ENCODE results near the gene ETV2. TPM values are rescaled to one million over a fixed set of nuclear protein-coding genes. Genes with fewer than 3 reads are reported as not detected.

ETV2 gene
- polyA plus RNA-seq, 1 donor from 2014 or later = 0.58 TPM

- Histone ChIP-seq H3K9ac (ENCODE audit: low read length) (peak within 1 kb of the TSS; percentile 86), H3K79me2 (replicated peaks; ENCODE audit: insufficient read depth, low read length) (no peaks in the 10 kb centered on the region), H2AFZ (ENCODE audit: low read depth, low read length) (peak within 1 kb of the TSS; percentile 95), H3K27me3 (ENCODE audit: insufficient read depth, low read depth, low read length) (no peaks in the 10 kb centered on the region), H3K36me3 (ENCODE audit: insufficient read depth, low read length) (no peaks in the 10 kb centered on the region), H3K9me3 (ENCODE audit: low read length) (no peaks in the 10 kb centered on the region), H3K9me2 (ENCODE audit: insufficient read depth, low read length) (no peaks in the 10 kb centered on the region), H3F3A (ENCODE audit: insufficient read depth, low read length, poor library complexity, severe bottlenecking) (no peaks in the 10 kb centered on the region), H4K20me1 (ENCODE audit: insufficient read depth) (no peaks in the 10 kb centered on the region), H3K4me2 (ENCODE audit: low read length) (peak within 1 kb of the TSS; percentile 87), H3K4me3 (ENCODE audit: low read length) (peak within 1 kb of the TSS; percentile 95), H3K27ac (ENCODE audit: low read length) (peak within 1 kb of the TSS; percentile 34)
- TF ChIP-seq EP300 (conservative IDR thresholded peaks at IDR 0.05; ENCODE audit: poor library complexity, severe bottlenecking) = peak; percentile 75
- TF ChIP-seq TAF1 (IDR thresholded peaks at IDR 0.05; ENCODE audit: low read depth) = peak; percentile 44
- peak; percentile 51 for TF ChIP-seq RAD21 (conservative IDR thresholded peaks at IDR 0.05)
- TF ChIP-seq MXI1 (conservative IDR thresholded peaks at IDR 0.05; ENCODE audit: poor library complexity, severe bottlenecking) = peak; percentile 88
- TF ChIP-seq CTCF (IDR thresholded peaks at IDR 0.05; ENCODE audit: poor library complexity, severe bottlenecking) = peak; percentile 58
- TF ChIP-seq EZH2 (IDR thresholded peaks at IDR 0.05; ENCODE audit: borderline replicate concordance, insufficient read depth, low read length, poor library complexity, severe bottlenecking) = no peak
- peak; percentile 52 for TF ChIP-seq SMC3 (conservative IDR thresholded peaks at IDR 0.05; ENCODE audit: poor library complexity)
- peak; percentile 91 for TF ChIP-seq POLR2AphosphoS5 (IDR thresholded peaks at IDR 0.05)
- TF ChIP-seq REST (IDR thresholded peaks at IDR 0.05; ENCODE audit: borderline replicate concordance) = peak; percentile 61
These were observed 28.8 kb upstream of the ETV2 start, which contains the start of gene HAUS5 for GRCh38 chr19:35612559-35613321. Gene HAUS5, plus strand, starts transcription at chr19:35612735. Its CDS starts 60 bp downstream, at chr19:35612795.

- Histone ChIP-seq H3K4me3 (ENCODE audit: low read length) (no peak overlapping the region), H2AFZ (ENCODE audit: low read depth, low read length) (no peak overlapping the region), H3K27ac (ENCODE audit: low read length) (no peak overlapping the region), H3K9ac (ENCODE audit: low read length) (no peak overlapping the region), H3K4me2 (ENCODE audit: low read length) (no peak overlapping the region), H3K79me2 (replicated peaks; ENCODE audit: insufficient read depth, low read length) (no peaks in the 10 kb centered on the region), H3F3A (ENCODE audit: insufficient read depth, low read length, poor library complexity, severe bottlenecking) (no peaks in the 10 kb centered on the region), H3K36me3 (ENCODE audit: insufficient read depth, low read length) (no peaks in the 10 kb centered on the region), H3K9me3 (ENCODE audit: low read length) (no peaks in the 10 kb centered on the region), H3K9me2 (ENCODE audit: insufficient read depth, low read length) (no peaks in the 10 kb centered on the region), H3K27me3 (ENCODE audit: insufficient read depth, low read depth, low read length) (no peaks in the 10 kb centered on the region), H4K20me1 (ENCODE audit: insufficient read depth) (no peaks in the 10 kb centered on the region)
- TF ChIP-seq SMC3 (conservative IDR thresholded peaks at IDR 0.05; ENCODE audit: poor library complexity) (no peak), CTCF (IDR thresholded peaks at IDR 0.05; ENCODE audit: poor library complexity, severe bottlenecking) (no peak), RAD21 (conservative IDR thresholded peaks at IDR 0.05) (no peak), EP300 (conservative IDR thresholded peaks at IDR 0.05; ENCODE audit: poor library complexity, severe bottlenecking) (no peak), REST (IDR thresholded peaks at IDR 0.05; ENCODE audit: borderline replicate concordance) (no peak), TAF1 (IDR thresholded peaks at IDR 0.05; ENCODE audit: low read depth) (no peak)
These were observed 28.0 kb upstream of the ETV2 start for GRCh38 chr19:35613574-35613973.
